Epithelial cell of proximal tubule (primary cell): ENCODE data around the gene SLC44A5. TPM values are rescaled to one million over a fixed set of nuclear protein-coding genes. Genes with fewer than 3 reads are reported as not detected.
"Not testable (repeated sequence)": the region's sequence is repeated elsewhere in the genome, so short reads cannot be mapped to it uniquely, and the experiment has no call there.

Experiments used
- DNase-seq: peaks from one replicate; pipeline ENCODE4 v3.0.0-alpha.2; 2011; ENCODE audit warnings: low read depth
- H3K4me3 ChIP-seq: 2 replicates; pipeline ENCODE4 v1.5.1; 2011; ENCODE audit warnings: low read depth, mild to moderate bottlenecking, low read length
- total RNA-seq: library from RNA; depleted of rRNA; stranded (reverse); fragments of >200 nt; gene quantifications from 2 replicates; pipeline ENCODE4 v1.2.3, GENCODE V29; 2015
- TF ChIP-seq, protein P1 (sequence below): conservative IDR thresholded peaks from 2 replicates; pipeline ENCODE4 v1.5.1; 2012; ENCODE audit warnings: low read depth, mild to moderate bottlenecking, low read length

SLC44A5 gene
- total RNA-seq, 1 donor from 2014 or later, result 1.8 TPM

DNA sequence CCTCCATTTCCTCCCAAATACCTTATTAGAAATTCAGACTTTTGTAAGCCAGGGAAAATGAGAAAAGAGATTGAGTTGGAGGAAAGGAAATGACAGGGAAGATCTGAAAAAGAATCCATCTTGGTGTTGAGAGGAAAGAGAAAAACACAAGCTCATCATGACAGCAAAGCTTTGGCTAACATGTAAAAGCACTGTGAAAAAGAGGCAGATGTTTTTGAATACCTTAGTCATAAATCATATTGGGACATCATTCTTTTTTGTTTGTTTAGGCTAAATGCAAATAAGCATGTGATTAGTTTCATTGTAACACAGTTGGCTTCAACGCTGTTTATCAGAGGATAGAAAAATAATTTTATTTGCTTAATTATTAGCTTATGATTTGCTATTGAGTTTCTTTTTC is 412.2 kb downstream of the SLC44A5 start:
- no peak overlapping the region for H3K4me3 ChIP-seq
- TF ChIP-seq, protein P1, sequence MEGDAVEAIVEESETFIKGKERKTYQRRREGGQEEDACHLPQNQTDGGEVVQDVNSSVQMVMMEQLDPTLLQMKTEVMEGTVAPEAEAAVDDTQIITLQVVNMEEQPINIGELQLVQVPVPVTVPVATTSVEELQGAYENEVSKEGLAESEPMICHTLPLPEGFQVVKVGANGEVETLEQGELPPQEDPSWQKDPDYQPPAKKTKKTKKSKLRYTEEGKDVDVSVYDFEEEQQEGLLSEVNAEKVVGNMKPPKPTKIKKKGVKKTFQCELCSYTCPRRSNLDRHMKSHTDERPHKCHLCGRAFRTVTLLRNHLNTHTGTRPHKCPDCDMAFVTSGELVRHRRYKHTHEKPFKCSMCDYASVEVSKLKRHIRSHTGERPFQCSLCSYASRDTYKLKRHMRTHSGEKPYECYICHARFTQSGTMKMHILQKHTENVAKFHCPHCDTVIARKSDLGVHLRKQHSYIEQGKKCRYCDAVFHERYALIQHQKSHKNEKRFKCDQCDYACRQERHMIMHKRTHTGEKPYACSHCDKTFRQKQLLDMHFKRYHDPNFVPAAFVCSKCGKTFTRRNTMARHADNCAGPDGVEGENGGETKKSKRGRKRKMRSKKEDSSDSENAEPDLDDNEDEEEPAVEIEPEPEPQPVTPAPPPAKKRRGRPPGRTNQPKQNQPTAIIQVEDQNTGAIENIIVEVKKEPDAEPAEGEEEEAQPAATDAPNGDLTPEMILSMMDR, result no peak
- no peak for DNase-seq

DNA sequence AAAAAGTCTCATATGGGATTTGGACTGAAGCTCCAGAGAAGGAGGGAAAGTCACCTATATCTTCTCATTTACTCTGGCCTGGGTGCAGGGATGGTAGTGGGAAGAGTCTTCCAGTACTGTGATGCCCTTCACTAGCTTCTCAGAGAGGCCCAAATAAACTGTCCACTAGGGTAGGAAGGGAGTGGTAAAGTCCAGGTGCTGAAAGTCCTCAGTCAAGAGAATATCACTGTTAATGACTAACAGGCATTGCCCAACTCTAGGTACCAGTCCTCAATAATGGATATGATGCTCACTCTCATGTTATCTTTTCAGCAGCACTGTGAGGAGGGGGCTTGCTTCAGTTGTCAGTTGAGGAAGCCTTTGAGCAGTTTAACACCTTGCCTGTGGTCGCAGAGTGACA is 412.8 kb downstream of the SLC44A5 start:
- TF ChIP-seq, protein P1, result no peak
- no peak overlapping the region for H3K4me3 ChIP-seq
- no peak for DNase-seq

DNA sequence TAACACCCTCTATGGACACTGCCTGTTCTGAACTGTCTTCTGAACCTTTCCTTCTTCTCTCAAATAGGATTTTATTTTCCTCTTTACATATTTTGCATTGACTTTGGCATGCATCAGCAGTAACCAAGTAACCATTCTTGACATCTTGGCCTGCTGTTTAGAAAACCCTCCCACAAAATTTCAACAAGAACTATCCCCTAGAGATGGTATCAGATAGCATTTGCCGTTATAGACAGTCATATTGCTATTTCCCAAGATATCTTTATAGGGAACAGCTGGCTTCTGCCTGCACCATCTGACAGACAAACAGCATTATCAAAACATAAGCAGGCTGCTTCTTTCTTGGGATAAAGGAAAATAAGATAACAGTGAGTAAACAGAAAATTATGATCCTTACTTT is 422.0 kb downstream of the SLC44A5 start:
- no peak overlapping the region for H3K4me3 ChIP-seq
- TF ChIP-seq, protein P1, result no peak
- DNase-seq, result no peak

DNA sequence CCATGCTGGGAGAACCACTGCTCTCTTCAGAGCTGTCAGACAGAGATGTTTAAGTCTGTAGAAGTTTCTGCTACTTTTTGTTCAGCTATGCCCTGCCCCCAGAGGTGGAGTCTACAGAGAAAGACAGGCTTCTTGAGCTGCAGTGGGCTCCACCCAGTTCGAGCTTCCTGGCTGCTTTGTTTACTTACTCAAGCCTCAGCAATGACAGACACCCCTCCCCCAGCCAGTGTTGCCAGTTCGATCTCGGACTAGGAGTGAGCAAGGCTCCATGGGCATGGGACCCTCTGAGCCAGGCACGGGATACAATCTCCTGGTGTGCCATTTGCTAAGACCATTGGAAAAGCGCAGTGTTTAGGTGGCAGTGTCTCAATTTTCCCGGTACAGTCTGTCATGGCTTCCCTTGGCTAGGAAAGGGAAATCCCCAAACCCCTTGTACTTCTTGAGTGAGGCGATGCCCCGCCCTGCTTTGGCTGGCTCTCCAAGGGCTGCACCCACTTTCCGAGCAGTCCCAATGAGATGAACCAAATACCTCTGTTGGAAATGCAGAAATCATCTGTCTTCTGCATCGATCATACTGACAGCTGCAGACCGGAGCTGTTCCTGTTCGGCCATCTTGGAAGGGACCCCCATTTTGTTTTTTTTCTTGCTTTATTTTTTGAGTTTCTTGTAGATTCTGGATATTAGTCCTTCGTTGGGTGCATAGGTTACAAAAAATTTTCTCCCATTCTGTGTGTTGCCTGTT is 429.5 kb downstream of the SLC44A5 start:
- not testable (repeated sequence) for DNase-seq, H3K4me3 ChIP-seq

DNA sequence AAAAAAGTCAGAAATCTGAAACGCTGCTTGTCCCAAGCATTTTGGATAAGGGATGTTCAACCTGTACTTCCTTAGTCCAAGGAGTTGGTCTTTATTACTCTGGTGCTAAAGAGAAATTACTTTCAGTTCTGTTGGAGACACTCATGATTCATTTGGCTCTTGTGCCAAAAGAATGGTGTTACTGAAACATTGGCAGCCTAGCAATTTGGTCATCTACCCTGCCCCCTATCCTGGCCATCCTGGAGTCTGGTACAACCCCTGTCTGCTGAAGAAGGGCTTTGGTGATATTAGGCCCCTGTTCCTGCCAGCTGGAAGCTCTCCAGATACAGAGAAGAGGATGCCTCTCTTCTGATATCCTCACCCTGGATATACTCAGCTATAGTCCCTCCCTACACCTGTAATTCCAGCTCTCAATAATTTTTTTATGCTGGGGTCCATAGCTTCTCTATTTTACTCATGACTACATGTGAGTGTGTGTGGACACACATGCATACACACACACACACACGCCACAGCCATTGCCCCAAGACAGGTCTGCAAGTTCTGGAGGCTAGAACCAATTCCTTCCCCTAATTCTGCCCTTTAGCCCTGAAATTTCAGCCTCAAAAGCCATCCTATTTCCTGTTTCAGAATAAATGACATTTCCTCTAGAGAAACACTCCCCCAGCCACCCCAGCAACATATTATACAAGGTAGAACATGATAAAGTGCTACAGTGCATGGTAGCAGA is 436.7 kb downstream of the SLC44A5 start:
- TF ChIP-seq, protein P1, result no peak
- no peak for DNase-seq
- no peak overlapping the region for H3K4me3 ChIP-seq

DNA sequence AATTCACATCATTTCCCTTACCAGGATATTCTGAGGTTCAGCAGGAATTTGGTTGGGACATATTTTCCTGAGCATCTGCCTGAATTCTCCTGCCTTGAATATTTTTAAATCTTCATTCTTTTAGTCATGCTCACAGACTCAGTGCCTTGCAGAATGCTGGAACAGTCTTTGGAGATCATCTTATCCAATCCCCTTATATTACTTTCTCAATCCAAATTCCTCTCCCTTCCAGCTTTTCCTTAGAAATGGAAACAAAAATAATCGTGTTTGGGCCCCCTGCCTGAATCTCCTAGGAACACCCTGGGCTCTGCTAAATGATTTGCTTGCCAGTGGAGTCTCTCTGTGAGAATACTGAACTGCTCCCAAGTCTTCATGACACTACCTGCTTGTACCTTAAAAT is 438.4 kb downstream of the SLC44A5 start:
- DNase-seq, result no peak
- TF ChIP-seq, protein P1, result no peak
- no peak overlapping the region for H3K4me3 ChIP-seq

DNA sequence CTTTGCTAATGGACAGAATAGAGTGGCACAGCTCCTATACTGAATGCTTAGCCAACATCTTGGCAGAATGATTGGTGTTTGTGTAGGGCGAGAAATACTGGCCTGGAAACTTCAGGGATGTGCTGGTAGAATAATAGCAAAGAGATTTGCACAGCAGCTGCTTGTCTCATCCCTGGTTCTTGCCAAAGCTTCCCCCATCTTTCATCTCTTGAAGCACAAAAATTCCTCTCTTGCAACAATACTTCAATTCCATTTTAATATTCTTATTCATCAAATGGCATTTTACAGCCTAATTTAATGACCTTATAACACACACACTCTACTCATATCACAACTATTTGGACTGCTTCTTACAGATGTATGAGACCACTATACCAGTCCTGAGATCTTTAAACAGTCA is 439.0 kb downstream of the SLC44A5 start:
- DNase-seq, result no peak
- TF ChIP-seq, protein P1, result no peak
- H3K4me3 ChIP-seq, result no peak overlapping the region
